ENCODE data around the gene DACT2.

The DACT2 gene

GRCh38 chr6:168349718-168350210 lies 30.2 kb upstream of the DACT2 start:
- no peak for DNase-seq (ENCODE audit: low read depth in 2 of 3, low spot score in 1 of 3)

- DNase-seq (ENCODE audit: low read depth in 2 of 3, low spot score in 1 of 3): no peak
These were observed 28.6 kb upstream of the DACT2 start for GRCh38 chr6:168348186-168348585.

- DNase-seq (ENCODE audit: low read depth in 2 of 3, low spot score in 1 of 3): no peak
These were observed 28.0 kb upstream of the DACT2 start for GRCh38 chr6:168347615-168348014.

GRCh38 chr6:168347053-168347452 lies 27.5 kb upstream of the DACT2 start:
- no peak for DNase-seq (ENCODE audit: low read depth in 2 of 3, low spot score in 1 of 3)

GRCh38 chr6:168345896-168346754 lies 26.5 kb upstream of the DACT2 start:
- DNase-seq (ENCODE audit: low read depth in 2 of 3, low spot score in 1 of 3): no peak

- DNase-seq (ENCODE audit: low read depth in 2 of 3, low spot score in 1 of 3): no peak
These were observed 25.7 kb upstream of the DACT2 start for GRCh38 chr6:168345266-168345665.

- DNase-seq (ENCODE audit: low read depth in 2 of 3, low spot score in 1 of 3): no peak
These were observed 24.8 kb upstream of the DACT2 start for GRCh38 chr6:168344338-168344737.

GRCh38 chr6:168343239-168344150 lies 23.9 kb upstream of the DACT2 start:
- no peak for DNase-seq (ENCODE audit: low read depth in 2 of 3, low spot score in 1 of 3)

GRCh38 chr6:168342636-168343035 lies 23.1 kb upstream of the DACT2 start:
- DNase-seq (ENCODE audit: low read depth in 2 of 3, low spot score in 1 of 3): no peak

GRCh38 chr6:168341280-168341900 lies 21.8 kb upstream of the DACT2 start:
- DNase-seq (ENCODE audit: low read depth in 2 of 3, low spot score in 1 of 3): no peak

GRCh38 chr6:168340819-168341218 lies 21.2 kb upstream of the DACT2 start:
- DNase-seq (ENCODE audit: low read depth in 2 of 3, low spot score in 1 of 3): no peak

- no peak for DNase-seq (ENCODE audit: low read depth in 2 of 3, low spot score in 1 of 3)
These were observed 19.2 kb upstream of the DACT2 start for GRCh38 chr6:168338777-168339176.

GRCh38 chr6:168336967-168337366 lies 17.4 kb upstream of the DACT2 start:
- DNase-seq (ENCODE audit: low read depth in 2 of 3, low spot score in 1 of 3): no peak

- no peak for DNase-seq (ENCODE audit: low read depth in 2 of 3, low spot score in 1 of 3)
These were observed 14.4 kb upstream of the DACT2 start for GRCh38 chr6:168333989-168334388.

- DNase-seq (ENCODE audit: low read depth in 2 of 3, low spot score in 1 of 3): no peak
These were observed 13.9 kb upstream of the DACT2 start for GRCh38 chr6:168333491-168333890.

GRCh38 chr6:168333039-168333438 lies 13.5 kb upstream of the DACT2 start:
- no peak for DNase-seq (ENCODE audit: low read depth in 2 of 3, low spot score in 1 of 3)

GRCh38 chr6:168332020-168332419 lies 12.4 kb upstream of the DACT2 start:
- DNase-seq (ENCODE audit: low read depth in 2 of 3, low spot score in 1 of 3): no peak

GRCh38 chr6:168331058-168331457 lies 11.5 kb upstream of the DACT2 start:
- no peak for DNase-seq (ENCODE audit: low read depth in 2 of 3, low spot score in 1 of 3)

- DNase-seq (ENCODE audit: low read depth in 2 of 3, low spot score in 1 of 3): no peak
These were observed 10.8 kb upstream of the DACT2 start for GRCh38 chr6:168330403-168330802.

- DNase-seq (ENCODE audit: low read depth in 2 of 3, low spot score in 1 of 3): no peak
These were observed 8.5 kb upstream of the DACT2 start for GRCh38 chr6:168328086-168328485.

All from stimulated activated CD4-positive, alpha-beta T cell treated with anti-CD3 and anti-CD28 coated beads, Interleukin-12 subunit alpha, Interleukin-12 subunit beta, amount 100 ng/mL, for 48 hours (primary cell).